ENCODE data around the gene TMEM18. TPM values are rescaled to one million over a fixed set of nuclear protein-coding genes. Genes with fewer than 3 reads are reported as not detected.

The TMEM18 gene
- total RNA-seq, 1 experiment from 2014 or later, result 33.5 TPM

- intact Hi-C loops (cut with micrococcal nuclease), result no loop called here
- Histone ChIP-seq H3K9ac (ENCODE audit: low read length) (no peak overlapping the region), H3K9me2 (ENCODE audit: insufficient read depth) (no peaks in the 10 kb centered on the region), H3K4me3 (replicated peaks in 1 of 2; ENCODE audit: low read depth in 1 of 2, low read length in 2 of 2) (no peak overlapping the region), H3K27me3 (ENCODE audit: insufficient read depth, low read length) (no peaks in the 10 kb centered on the region), H3K4me1 (ENCODE audit: control insufficient read depth in 1 of 2, insufficient read depth in 2 of 2, low read length in 2 of 2) (no peaks in the 10 kb centered on the region), H2AFZ (ENCODE audit: low read depth, low read length, poor library complexity, severe bottlenecking) (no peak overlapping the region), H3K27ac (ENCODE audit: low read depth, low read length) (no peak overlapping the region), H3K36me3 (ENCODE audit: control insufficient read depth in 1 of 2, insufficient read depth in 2 of 2, low read length in 2 of 2) (no peaks in the 10 kb centered on the region), H4K20me1 (ENCODE audit: insufficient read depth) (no peaks in the 10 kb centered on the region), H3K4me2 (ENCODE audit: low read length) (no peak overlapping the region), H3K79me2 (ENCODE audit: insufficient read depth, low read length) (no peaks in the 10 kb centered on the region), H3K9me3 (ENCODE audit: control insufficient read depth in 1 of 2, insufficient read depth in 1 of 2, low read depth in 1 of 2, low read length in 2 of 2) (no peaks in the 10 kb centered on the region)
- ATAC-seq (no peak), DNase-seq (ENCODE audit: low read depth, low spot score) (no peak)
- no TSS peak for BruUV-seq (replicated peaks)
- RAD21 ChIA-PET (ENCODE audit: low non-redundant PET in 1 of 2, low total read pairs in 2 of 2, uncharacterized antibody in 2 of 2, unreplicated experiment in 2 of 2), result no interaction called here
- TF ChIP-seq, protein P1, sequence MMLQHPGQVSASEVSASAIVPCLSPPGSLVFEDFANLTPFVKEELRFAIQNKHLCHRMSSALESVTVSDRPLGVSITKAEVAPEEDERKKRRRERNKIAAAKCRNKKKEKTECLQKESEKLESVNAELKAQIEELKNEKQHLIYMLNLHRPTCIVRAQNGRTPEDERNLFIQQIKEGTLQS (IDR thresholded peaks at IDR 0.05), result no peak
- POLR2A ChIA-PET, result no interaction called here
- CTCF ChIA-PET, result no interaction called here
Measured at GRCh38 chr2:625415-626333, 51.5 kb downstream of the TMEM18 start.

- no peaks in the 10 kb centered on the region for H3K9me2 ChIP-seq (ENCODE audit: insufficient read depth)
- H2AFZ ChIP-seq (ENCODE audit: low read depth, low read length, poor library complexity, severe bottlenecking), result no peak overlapping the region
- H3K36me3 ChIP-seq (ENCODE audit: control insufficient read depth in 1 of 2, insufficient read depth in 2 of 2, low read length in 2 of 2), result no peaks in the 10 kb centered on the region
- no peak overlapping the region for H3K4me3 ChIP-seq (replicated peaks in 1 of 2; ENCODE audit: low read depth in 1 of 2, low read length in 2 of 2)
- BruUV-seq (replicated peaks), result no TSS peak
- ChIA-PET POLR2A (no interaction called here), RAD21 (ENCODE audit: low non-redundant PET in 1 of 2, low total read pairs in 2 of 2, uncharacterized antibody in 2 of 2, unreplicated experiment in 2 of 2) (no interaction called here), CTCF (no interaction called here)
- ATAC-seq (no peak), DNase-seq (ENCODE audit: low read depth, low spot score) (no peak)
- no peaks in the 10 kb centered on the region for H3K4me1 ChIP-seq (ENCODE audit: control insufficient read depth in 1 of 2, insufficient read depth in 2 of 2, low read length in 2 of 2)
- H3K4me2 ChIP-seq (ENCODE audit: low read length), result no peak overlapping the region
- no peaks in the 10 kb centered on the region for H3K27me3 ChIP-seq (ENCODE audit: insufficient read depth, low read length)
- no peak overlapping the region for H3K27ac ChIP-seq (ENCODE audit: low read depth, low read length)
- intact Hi-C loops (cut with micrococcal nuclease), result no loop called here
- no peak overlapping the region for H3K9ac ChIP-seq (ENCODE audit: low read length)
- TF ChIP-seq SP1 (IDR thresholded peaks at IDR 0.05; ENCODE audit: low read depth) (no peak), MAX (IDR thresholded peaks at IDR 0.05) (no peak), ELF1 (IDR thresholded peaks at IDR 0.05; ENCODE audit: borderline replicate concordance, low read depth) (no peak), EZH2phosphoT487 (IDR thresholded peaks at IDR 0.05; ENCODE audit: borderline replicate concordance) (no peak), ZFX (IDR thresholded peaks at IDR 0.05) (no peak), POLR2AphosphoS5 (IDR thresholded peaks at IDR 0.05; ENCODE audit: low read depth, low read length) (no peak), CEBPB (IDR thresholded peaks at IDR 0.05; ENCODE audit: low read depth) (no peak), SIN3A (IDR thresholded peaks at IDR 0.05; ENCODE audit: low read depth) (no peak), TCF7L2 (IDR thresholded peaks at IDR 0.05; ENCODE audit: borderline replicate concordance, extremely low read depth, insufficient read depth, insufficient read length) (no peak)
- TF ChIP-seq, protein P1 (IDR thresholded peaks at IDR 0.05), result no peak
- no peaks in the 10 kb centered on the region for H3K9me3 ChIP-seq (ENCODE audit: control insufficient read depth in 1 of 2, insufficient read depth in 1 of 2, low read depth in 1 of 2, low read length in 2 of 2)
- H3K79me2 ChIP-seq (ENCODE audit: insufficient read depth, low read length), result no peaks in the 10 kb centered on the region
- no peaks in the 10 kb centered on the region for H4K20me1 ChIP-seq (ENCODE audit: insufficient read depth)
Measured at GRCh38 chr2:624551-625347, 52.5 kb downstream of the TMEM18 start.

All from HCT116 (cell line).